Stimulated activated CD8-positive, alpha-beta memory T cell treated with anti-CD3 and anti-CD28 coated beads, Interleukin-7, amount 100 ng/mL, for 1 hour (primary cell): ENCODE measurements around the gene NXN.
"Not testable (repeated sequence)": the region's sequence is repeated elsewhere in the genome, so short reads cannot be mapped to it uniquely, and the experiment has no call there.

Experiments
- DNase-seq, 2 donors: peaks; one replicate each; pipeline ENCODE4 v3.0.0-alpha.2; 2020; ENCODE audit warnings: low read depth in 2 of 2

The NXN gene

DNA sequence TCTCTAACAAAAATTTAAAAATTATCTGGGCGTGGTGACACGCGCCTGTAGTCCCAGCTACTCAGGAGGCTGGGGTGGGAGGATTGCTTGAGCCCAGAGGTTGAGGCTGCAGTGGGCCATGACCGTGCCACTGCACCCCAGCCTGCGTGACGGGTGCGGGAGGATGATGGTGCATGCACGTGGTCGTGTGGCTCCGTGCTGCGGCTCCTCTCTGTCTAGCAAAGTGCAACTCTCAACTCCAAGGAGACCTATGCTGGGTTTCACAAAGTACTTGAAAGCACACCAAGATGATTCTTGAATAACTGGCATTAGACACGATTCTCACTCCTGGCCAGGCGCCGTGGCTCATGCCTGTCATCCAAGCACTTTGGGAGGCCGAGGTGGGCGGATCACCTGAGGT lies 25.8 kb downstream of the NXN start:
- no peak for DNase-seq

GRCh38 chr17:952592-952991 lies 27.0 kb downstream of the NXN start:
- DNase-seq = not testable (repeated sequence)

- no peak for DNase-seq
These were observed 28.0 kb downstream of the NXN start for GRCh38 chr17:951325-952132.

- DNase-seq = no peak
These were observed 29.8 kb downstream of the NXN start for GRCh38 chr17:949623-950303.

- no peak for DNase-seq
These were observed 31.2 kb downstream of the NXN start for GRCh38 chr17:948284-948852.

- DNase-seq = no peak
These were observed 32.9 kb downstream of the NXN start for GRCh38 chr17:946510-947236.

DNA sequence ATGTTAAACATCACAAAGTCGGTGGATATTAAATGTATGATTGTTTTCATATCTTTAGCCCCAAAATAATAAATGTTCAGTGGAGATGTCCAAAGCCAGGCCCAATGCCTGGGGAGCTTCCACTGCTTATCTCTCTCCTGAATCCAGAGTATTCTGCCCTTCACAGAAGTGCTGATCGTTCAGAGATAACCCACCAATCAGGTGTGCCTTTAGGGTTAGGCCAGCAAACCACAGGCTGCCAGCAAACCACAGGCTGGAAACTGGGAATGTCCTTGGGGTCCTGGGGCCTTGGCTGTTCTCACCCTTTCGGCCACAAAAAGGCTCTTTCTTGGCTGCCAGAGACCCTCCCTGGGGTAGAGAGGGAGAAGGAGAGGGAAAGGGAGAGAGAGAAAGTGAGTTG lies 33.9 kb downstream of the NXN start:
- DNase-seq = no peak

- DNase-seq = no peak
These were observed 35.2 kb downstream of the NXN start for GRCh38 chr17:944266-944826.

GRCh38 chr17:935485-935884 lies 44.1 kb downstream of the NXN start:
- no peak for DNase-seq

GRCh38 chr17:933312-934073 lies 46.1 kb downstream of the NXN start:
- DNase-seq = no peak

- no peak for DNase-seq
These were observed 49.3 kb downstream of the NXN start for GRCh38 chr17:930258-930657.

- no peak for DNase-seq
These were observed 50.0 kb downstream of the NXN start for GRCh38 chr17:929586-929985.

DNA sequence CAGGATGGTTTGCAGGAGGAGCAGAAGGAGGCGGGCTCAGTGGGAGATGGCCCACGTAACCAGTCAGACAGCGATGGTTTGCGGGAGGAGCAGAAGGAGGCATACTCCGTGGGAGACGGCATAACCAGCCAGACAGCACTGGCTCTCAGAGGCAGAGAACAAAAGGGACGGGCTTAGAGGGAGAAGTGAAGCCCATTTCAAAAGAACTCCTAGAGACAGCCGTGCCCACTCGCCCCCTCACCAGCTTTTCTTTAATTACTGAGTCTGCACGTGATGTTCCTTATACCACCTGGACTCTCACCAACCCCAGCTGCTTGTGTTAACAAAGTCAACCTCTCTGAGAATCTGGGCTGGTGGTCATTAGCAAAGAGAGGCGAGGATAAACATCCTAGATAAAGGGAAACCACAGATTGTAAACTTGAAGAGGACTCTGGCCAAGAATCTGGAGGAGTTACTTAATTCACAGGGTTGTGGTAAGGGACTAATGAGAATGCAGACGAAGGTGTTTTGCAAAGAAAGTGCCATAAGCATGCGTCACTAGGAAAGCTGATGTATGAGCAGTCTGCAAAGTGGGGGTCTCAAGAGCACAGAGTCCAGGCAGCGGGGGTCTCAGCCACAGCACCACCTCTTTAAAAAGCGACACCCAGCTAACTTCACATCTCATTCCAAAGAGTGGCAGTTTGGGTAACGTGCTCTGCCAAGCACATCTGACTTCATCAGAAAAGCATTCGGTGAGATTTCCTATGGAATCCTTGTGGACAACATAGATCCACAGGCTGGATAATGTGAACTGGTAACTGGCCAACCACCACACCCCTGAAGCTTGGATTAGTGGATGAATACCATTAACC lies 51.7 kb downstream of the NXN start:
- no peak for DNase-seq

GRCh38 chr17:925817-926216 lies 53.8 kb downstream of the NXN start:
- no peak for DNase-seq

- no peak for DNase-seq
These were observed 54.7 kb downstream of the NXN start for GRCh38 chr17:924711-925475.

DNA sequence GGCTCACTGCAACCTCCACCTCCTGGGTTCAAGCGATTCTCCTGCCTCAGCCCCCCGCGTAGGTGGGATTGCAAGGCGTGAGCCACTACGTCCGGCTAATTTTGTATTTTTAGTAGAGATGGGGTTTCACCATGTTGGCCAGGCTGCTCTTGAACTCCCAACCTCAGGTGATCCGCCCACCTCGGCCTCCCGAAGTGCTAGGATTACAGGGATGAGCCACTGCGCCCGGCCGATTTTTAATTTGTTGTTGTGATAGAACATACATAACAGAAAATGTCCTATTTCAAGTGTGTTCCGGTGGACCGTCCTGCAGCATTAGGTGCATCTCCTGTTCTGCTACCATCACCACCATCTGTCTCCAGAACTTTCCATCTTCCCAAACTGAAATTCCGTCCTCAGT lies 55.3 kb downstream of the NXN start:
- not testable (repeated sequence) for DNase-seq

- no peak for DNase-seq
These were observed 55.9 kb downstream of the NXN start for GRCh38 chr17:923633-924032.

DNA sequence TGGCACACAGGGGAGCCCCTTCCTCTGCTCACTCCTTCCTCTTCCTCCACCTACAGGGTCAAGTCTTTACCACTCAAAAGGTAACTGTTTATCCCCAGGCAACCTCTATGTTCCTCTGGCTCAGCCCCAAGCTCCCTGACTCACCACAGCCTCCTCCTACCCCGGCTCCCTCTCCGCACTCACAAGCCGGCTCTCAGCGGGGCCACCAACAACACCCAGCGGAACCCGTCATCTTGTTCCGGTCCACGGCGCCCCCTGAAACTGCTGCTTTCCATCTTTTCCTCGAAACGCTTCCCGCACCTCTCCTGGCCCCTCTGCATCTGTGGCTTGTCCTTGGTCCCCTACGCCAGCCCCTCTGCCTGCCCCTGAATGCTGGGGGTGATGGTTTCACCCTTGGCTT lies 58.4 kb downstream of the NXN start:
- no peak for DNase-seq

- no peak for DNase-seq
These were observed 59.4 kb downstream of the NXN start for GRCh38 chr17:920190-920589.
